ENCODE measurements around the gene ACSS2. TPM values are rescaled to one million over a fixed set of nuclear protein-coding genes. Genes with fewer than 3 reads are reported as not detected.

ACSS2 gene
- total RNA-seq, 6 experiments from 2014 or later: 21.9 to 118 (median 45.7) TPM

DNA sequence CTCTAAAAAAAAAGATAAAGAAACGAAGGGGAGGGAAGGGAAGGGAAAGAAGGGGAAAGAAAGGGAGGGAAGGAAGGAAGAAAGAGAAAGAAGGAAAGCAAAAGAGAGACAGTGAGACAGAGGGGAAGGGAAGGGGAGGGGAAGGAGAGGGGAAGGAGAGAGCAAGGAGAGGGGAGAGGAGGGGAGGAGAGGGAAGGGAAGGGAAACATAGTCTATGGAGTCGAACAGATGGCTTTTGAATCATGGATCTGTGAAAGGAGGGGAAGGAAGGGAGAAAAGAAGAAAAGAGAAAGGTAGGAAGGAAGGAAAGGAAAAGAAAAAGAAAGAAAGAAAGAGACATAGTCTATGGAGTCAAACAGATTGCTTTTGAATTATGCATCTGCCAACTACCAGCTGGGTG is 34.3 kb upstream of the ACSS2 start:
- Histone ChIP-seq H3K27me3 (no peaks in the 10 kb centered on the region), H3K4me1 (no peaks in the 10 kb centered on the region), H3K36me3 (no peaks in the 10 kb centered on the region), H3K9me3 (no peaks in the 10 kb centered on the region), H3K4me3 (no peak overlapping the region), H3K27ac (no peak overlapping the region)
- DNase-seq (no peak), ATAC-seq (no peak)
- WGBS (ENCODE audit: insufficient coverage, low coverage, low lambda C conversion rate, missing lambda C conversion rate): 64% methylated on average over 1 of the region's 2 CpGs
- intact Hi-C loops (cut with DNase I): no loop called here
- TF ChIP-seq CTCF (IDR thresholded peaks at IDR 0.05): no peak
- no peak for TF ChIP-seq POLR2A (IDR thresholded peaks at IDR 0.05)

- no peaks in the 10 kb centered on the region for H3K27me3 ChIP-seq
- WGBS (ENCODE audit: insufficient coverage, low coverage, low lambda C conversion rate, missing lambda C conversion rate): 94% methylated on average over 2 of the region's 2 CpGs
- H3K4me1 ChIP-seq: no peaks in the 10 kb centered on the region
- H3K4me3 ChIP-seq: no peak overlapping the region
- H3K27ac ChIP-seq: no peak overlapping the region
- intact Hi-C loops (cut with DNase I): no loop called here
- H3K9me3 ChIP-seq: no peaks in the 10 kb centered on the region
- ATAC-seq (no peak), DNase-seq (no peak)
- no peak for TF ChIP-seq CTCF (IDR thresholded peaks at IDR 0.05)
- TF ChIP-seq POLR2A (IDR thresholded peaks at IDR 0.05): no peak
- no peaks in the 10 kb centered on the region for H3K36me3 ChIP-seq
These were observed 33.0 kb upstream of the ACSS2 start for GRCh38 chr20:34843421-34843820.

GRCh38 chr20:34848597-34848996 is 27.8 kb upstream of the ACSS2 start:
- DNase-seq (no peak), ATAC-seq (no peak)
- Histone ChIP-seq H3K36me3 (peaks cover 0 to 7% (median 0%) of the 10 kb centered on the region in 4 donors), H3K27ac (no peak overlapping the region), H3K27me3 (no peaks in the 10 kb centered on the region), H3K4me3 (no peak overlapping the region), H3K4me1 (no peaks in the 10 kb centered on the region), H3K9me3 (no peaks in the 10 kb centered on the region)
- TF ChIP-seq CTCF (IDR thresholded peaks at IDR 0.05) (no peak), POLR2A (IDR thresholded peaks at IDR 0.05) (no peak)
- intact Hi-C loops (cut with DNase I): no loop called here
- WGBS (ENCODE audit: insufficient coverage, low coverage, low lambda C conversion rate, missing lambda C conversion rate): 100% methylated on average over 4 of the region's 5 CpGs

GRCh38 chr20:34849778-34850177 is 26.6 kb upstream of the ACSS2 start:
- 0% methylated on average over 1 of the region's 9 CpGs for WGBS (ENCODE audit: insufficient coverage, low coverage, low lambda C conversion rate, missing lambda C conversion rate)
- no peaks in the 10 kb centered on the region for H3K27me3 ChIP-seq
- DNase-seq: no peak
- no peak for ATAC-seq
- TF ChIP-seq CTCF (IDR thresholded peaks at IDR 0.05) (no peak), POLR2A (IDR thresholded peaks at IDR 0.05) (no peak)
- no peaks in the 10 kb centered on the region for H3K4me1 ChIP-seq
- no peak overlapping the region for H3K27ac ChIP-seq
- intact Hi-C loops (cut with DNase I): no loop called here
- H3K36me3 ChIP-seq: peaks cover 0 to 7% (median 0%) of the 10 kb centered on the region in 4 donors
- no peak overlapping the region for H3K4me3 ChIP-seq
- no peaks in the 10 kb centered on the region for H3K9me3 ChIP-seq

- 100% methylated on average over 1 of the region's 14 CpGs for WGBS (ENCODE audit: insufficient coverage, low coverage, low lambda C conversion rate, missing lambda C conversion rate)
- Histone ChIP-seq H3K9me3 (no peaks in the 10 kb centered on the region), H3K4me3 (no peak overlapping the region), H3K4me1 (no peaks in the 10 kb centered on the region), H3K27me3 (no peaks in the 10 kb centered on the region), H3K27ac (no peak overlapping the region), H3K36me3 (peaks cover 0 to 7% (median 0%) of the 10 kb centered on the region in 4 donors)
- TF ChIP-seq POLR2A (IDR thresholded peaks at IDR 0.05) (no peak), CTCF (IDR thresholded peaks at IDR 0.05) (no peak)
- ATAC-seq (no peak), DNase-seq (no peak)
- intact Hi-C loops (cut with DNase I): no loop called here
These were observed 25.4 kb upstream of the ACSS2 start for GRCh38 chr20:34850969-34851368.
